Lower leg skin (tissue), 4 donors: ENCODE data around the gene ATP6V1E1. TPM values are rescaled to one million over a fixed set of nuclear protein-coding genes. Genes with fewer than 3 reads are reported as not detected.
"Not testable (repeated sequence)": the region's sequence is repeated elsewhere in the genome, so short reads cannot be mapped to it uniquely, and the experiment has no call there.

Experiments used
- DNase-seq, 2 donors: peaks; one replicate each; pipeline ENCODE4 v3.0.0-alpha.2; 2019; ENCODE audit warnings: low spot score in 2 of 2
- H3K4me3 ChIP-seq: fragments of 200-600 bp; sonication (generic); 2 replicates; pipeline ENCODE4 v1.5.1; 2017; ENCODE audit warnings: mild to moderate bottlenecking, low read depth; ENCODE audit not compliant: poor library complexity, severe bottlenecking
- POLR2A ChIP-seq, 2 donors: fragments of 450-650 bp; IDR thresholded peaks; one replicate each; pipeline ENCODE4 v1.6.1; 2016 to 2017; ENCODE audit warnings: antibody characterized with exemption in 2 of 2, mild to moderate bottlenecking in 1 of 2, moderate library complexity in 1 of 2
- WGBS, 2 donors: methylation state at CpG; one replicate each; pipeline ENCODE4 v1.1.5; 2018; 5-methylcytosine and 5-hydroxymethylcytosine counted together
- intact Hi-C: fragments of 100-400 bp; cut with DNase I; formaldehyde crosslinking; loops from one replicate; pipeline ENCODE4 v1.15.0; 2023; ENCODE audit warnings: low total_unique reads
- total RNA-seq, 4 donors: library from RNA; depleted of rRNA; stranded (reverse); fragments of >200 nt; gene quantifications; one replicate each; pipeline ENCODE4 v1.1.0, GENCODE V29; 2016
- TF ChIP-seq, protein P1 (sequence below), 3 donors: fragments of 450-650 bp; IDR thresholded peaks; one replicate each; pipeline ENCODE4 v1.5.1; 2016; ENCODE audit warnings: antibody characterized with exemption in 3 of 3, mild to moderate bottlenecking in 3 of 3, moderate library complexity in 2 of 3

ATP6V1E1 gene
- 100 to 1,000 TPM; 113 to 136 (median 125) TPM for total RNA-seq

DNA sequence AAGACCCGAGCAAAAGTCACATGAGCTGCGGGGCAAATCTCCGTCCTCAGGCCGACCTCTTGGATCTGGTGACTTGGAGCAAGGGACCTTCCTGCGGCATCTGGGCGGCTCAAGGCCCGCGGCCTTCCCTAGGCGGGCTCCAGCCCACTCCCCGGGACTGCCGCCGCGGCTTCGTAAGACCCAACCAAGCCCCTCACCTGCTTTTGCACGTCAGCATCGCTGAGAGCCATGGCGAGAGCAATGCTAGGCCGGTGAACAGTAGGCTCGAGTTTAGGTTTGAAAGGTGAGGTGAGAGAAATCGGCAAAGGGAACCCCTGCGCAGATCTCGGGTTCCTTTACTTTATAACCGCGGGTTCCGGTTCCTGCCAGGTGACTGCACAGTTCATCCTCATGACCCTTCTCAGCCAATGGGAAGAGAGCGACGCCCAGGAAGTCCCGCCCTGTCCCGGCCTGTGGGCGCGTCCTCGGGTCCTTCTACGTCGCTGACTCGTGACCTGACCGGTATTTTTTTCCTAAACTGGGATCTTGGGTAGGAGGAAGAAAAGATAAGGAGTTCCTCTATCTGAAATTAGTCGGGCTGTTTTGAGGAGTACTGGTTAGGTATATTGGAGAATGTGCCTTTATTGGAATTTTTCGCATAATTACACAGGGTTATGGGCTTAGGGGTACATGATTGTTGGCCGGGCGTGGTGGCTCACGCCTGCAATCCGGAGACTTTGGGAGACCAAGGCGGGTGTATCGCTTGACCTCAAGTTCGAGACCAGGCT, at the start of gene ATP6V1E1:
ATP6V1E1 (minus strand) TSS at position 344 of the 767 bp plus-strand sequence; CDS start at position 230, 114 bp downstream.
- intact Hi-C loops = loop anchor here (10.0 kb wide), 1 partner anchor 64 kb away; the partner anchor contains the start of gene SLC25A18

DNA sequence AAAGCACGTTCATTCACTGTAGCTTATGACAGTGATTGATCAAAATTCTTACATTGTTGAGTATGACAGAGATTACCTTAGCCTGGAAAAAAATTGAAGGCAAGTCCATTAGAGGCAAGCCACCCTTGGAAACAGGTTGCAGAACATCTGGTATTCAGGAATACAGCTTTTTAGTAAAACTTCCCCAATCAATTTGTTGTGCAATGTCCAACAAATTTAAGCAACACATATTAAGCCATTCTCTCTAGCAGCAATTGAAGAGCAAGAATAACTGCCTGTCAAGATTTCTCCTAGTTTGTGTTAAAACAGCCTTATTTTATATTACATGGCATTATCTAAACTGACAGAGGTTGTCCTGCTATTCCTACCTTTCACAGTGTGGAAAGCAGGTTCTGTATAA, 47.0 kb upstream of the ATP6V1E1 start:
- WGBS, 2 donors = 73 to 78% methylated on average over 1 of the region's 1 CpG
- no peak for DNase-seq
- no peak for TF ChIP-seq POLR2A (IDR thresholded peaks at IDR 0.05)
- TF ChIP-seq, protein P1, sequence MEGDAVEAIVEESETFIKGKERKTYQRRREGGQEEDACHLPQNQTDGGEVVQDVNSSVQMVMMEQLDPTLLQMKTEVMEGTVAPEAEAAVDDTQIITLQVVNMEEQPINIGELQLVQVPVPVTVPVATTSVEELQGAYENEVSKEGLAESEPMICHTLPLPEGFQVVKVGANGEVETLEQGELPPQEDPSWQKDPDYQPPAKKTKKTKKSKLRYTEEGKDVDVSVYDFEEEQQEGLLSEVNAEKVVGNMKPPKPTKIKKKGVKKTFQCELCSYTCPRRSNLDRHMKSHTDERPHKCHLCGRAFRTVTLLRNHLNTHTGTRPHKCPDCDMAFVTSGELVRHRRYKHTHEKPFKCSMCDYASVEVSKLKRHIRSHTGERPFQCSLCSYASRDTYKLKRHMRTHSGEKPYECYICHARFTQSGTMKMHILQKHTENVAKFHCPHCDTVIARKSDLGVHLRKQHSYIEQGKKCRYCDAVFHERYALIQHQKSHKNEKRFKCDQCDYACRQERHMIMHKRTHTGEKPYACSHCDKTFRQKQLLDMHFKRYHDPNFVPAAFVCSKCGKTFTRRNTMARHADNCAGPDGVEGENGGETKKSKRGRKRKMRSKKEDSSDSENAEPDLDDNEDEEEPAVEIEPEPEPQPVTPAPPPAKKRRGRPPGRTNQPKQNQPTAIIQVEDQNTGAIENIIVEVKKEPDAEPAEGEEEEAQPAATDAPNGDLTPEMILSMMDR (IDR thresholded peaks at IDR 0.05) = no peak
- intact Hi-C loops = no loop called here
- H3K4me3 ChIP-seq = no peak overlapping the region

More for the DNA sequence above, at the start of gene ATP6V1E1:
- WGBS, 2 donors = 1% methylated on average over 35 to 40 of the region's 45 CpGs
- TF ChIP-seq, protein P1 (IDR thresholded peaks at IDR 0.05) = no peak
- TF ChIP-seq POLR2A (IDR thresholded peaks at IDR 0.05) = peak in 1 of 2 donors; percentile 48
- peak; percentile 98 to 100 for DNase-seq
- H3K4me3 ChIP-seq = peak within 1 kb of the TSS; percentile 100

DNA sequence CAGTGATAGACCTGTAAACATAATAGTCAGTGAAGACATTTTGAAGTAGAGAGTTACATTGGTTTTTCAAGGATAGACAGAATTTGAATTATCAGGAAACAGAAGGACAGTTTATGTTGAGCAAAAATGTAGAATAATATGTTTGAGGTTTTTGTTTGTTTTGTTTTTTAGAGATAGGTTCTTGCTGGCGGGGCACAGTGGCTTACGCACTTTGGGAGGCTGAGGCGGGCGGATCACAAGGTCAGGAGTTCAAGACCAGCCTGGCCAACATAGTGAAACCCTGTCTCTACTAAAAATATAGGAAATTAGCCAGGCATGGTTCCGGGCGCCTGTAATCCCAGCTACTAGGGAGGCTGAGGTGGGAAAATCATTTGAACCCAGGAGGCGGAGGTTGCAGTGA, 45.6 kb upstream of the ATP6V1E1 start:
- intact Hi-C loops = no loop called here
- no peak for DNase-seq
- WGBS, 2 donors = 94 to 95% methylated on average over 7 of the region's 7 CpGs
- no peak for TF ChIP-seq POLR2A (IDR thresholded peaks at IDR 0.05)
- TF ChIP-seq, protein P1 (IDR thresholded peaks at IDR 0.05) = no peak
- H3K4me3 ChIP-seq = no peak overlapping the region

DNA sequence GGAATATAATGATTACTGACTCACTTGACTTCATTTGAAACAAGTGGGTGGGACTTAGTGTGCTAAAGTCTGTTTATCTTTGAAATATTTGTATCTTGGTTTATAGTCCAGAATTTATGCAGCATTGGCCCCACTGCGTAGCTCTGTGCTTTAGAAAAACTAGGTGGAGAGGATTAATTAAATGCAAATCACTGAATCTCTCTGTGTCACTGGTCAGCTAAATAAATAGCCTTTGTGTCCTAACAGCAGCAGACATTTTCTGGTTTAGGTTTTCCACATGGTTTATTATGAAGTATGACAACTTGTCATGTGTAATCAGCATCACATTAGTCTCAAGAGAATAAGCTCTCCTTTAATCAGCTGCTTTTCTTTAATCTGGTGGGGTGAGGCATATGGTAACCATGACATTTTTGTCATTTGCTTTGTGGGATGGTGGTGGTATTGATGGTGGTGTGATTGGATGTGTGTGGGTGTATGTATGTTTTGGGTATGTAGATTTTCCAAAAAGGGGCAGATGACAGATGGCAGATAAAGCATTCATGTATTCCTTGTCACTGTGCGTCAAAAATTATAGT, 44.0 kb upstream of the ATP6V1E1 start:
- 87 to 88% methylated on average over 2 of the region's 2 CpGs for WGBS, 2 donors
- H3K4me3 ChIP-seq = no peak overlapping the region
- no peak for TF ChIP-seq POLR2A (IDR thresholded peaks at IDR 0.05)
- TF ChIP-seq, protein P1 (IDR thresholded peaks at IDR 0.05) = no peak
- DNase-seq = no peak
- intact Hi-C loops = no loop called here

DNA sequence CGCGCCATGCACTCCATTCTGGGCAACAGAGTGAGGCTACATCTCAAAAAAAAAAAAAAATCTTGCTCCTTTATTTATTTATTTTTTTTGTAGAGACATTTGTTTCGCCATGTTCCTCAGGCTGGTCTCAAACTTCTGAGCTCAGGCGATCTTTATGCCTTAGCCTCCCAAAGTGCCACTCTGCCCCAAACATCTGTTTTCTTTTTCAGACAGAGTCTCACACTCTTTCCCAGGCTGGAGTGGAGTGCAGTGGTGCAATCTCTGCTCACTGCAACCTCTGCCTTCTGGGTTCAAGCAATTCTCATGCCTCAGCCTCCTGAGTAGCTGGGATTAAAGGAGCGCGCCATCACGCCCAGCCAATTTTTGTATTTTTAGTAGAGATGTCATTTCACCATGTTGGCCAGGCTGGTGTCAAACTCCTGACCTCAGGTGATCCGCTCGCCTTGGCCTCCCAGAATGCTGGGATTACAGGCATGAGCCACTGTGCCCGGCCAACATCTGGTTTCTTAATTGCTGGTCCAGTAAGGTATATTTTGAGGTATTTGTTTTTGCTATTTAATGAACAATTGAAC, 43.1 kb upstream of the ATP6V1E1 start:
- WGBS, 2 donors = 98 to 99% methylated on average over 10 of the region's 10 CpGs
- intact Hi-C loops, H3K4me3 ChIP-seq: not testable (repeated sequence)
- peak in 1 of 2 donors; percentile 40 for DNase-seq

DNA sequence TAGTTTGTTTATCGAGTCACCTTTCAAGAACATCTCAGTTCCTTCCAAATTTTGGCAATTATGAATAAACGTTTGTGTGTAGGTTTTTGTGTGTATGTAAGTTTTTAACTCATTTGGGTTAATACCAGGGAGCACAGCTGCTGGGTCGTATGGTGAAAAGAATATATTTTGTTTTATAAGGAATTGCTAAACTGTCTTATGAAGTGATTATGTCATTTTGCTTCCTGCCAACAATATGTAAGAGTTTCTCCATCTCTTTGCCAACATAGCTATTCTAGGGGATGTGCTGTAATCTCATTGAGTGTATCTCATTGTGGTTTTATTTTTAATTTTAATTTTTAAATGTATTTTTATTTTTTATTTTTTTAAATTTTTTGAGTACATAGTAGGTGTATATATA, 37.3 kb upstream of the ATP6V1E1 start:
- intact Hi-C loops = no loop called here
- TF ChIP-seq, protein P1 (IDR thresholded peaks at IDR 0.05) = no peak
- TF ChIP-seq POLR2A (IDR thresholded peaks at IDR 0.05) = no peak
- H3K4me3 ChIP-seq = no peak overlapping the region
- WGBS, 2 donors = 41 to 44% methylated on average over 3 of the region's 3 CpGs
- DNase-seq = no peak
